Mesendoderm (in vitro differentiated cells): Measurements from ENCODE around the gene CPA2.

Source experiments
- DNase-seq: peaks from one replicate; pipeline ENCODE4 v3.0.0; 2013
- H2AK5ac ChIP-seq: 2 replicates; pipeline ENCODE4 v1.6.1; 2013; ENCODE audit warnings: low read length, inconsistent platforms
- H2BK120ac ChIP-seq: 2 replicates; pipeline ENCODE4 v1.6.1; 2013; ENCODE audit warnings: low read depth, mild to moderate bottlenecking, low read length, moderate library complexity, mixed read lengths
- H2BK15ac ChIP-seq: replicated peaks from 2 replicates; pipeline ENCODE4 v1.6.1; 2013; ENCODE audit warnings: low read depth, mild to moderate bottlenecking, moderate library complexity
- H2BK5ac ChIP-seq: 2 replicates; pipeline ENCODE4 v1.6.1; 2013; ENCODE audit warnings: low read length, inconsistent platforms
- H3K18ac ChIP-seq: 2 replicates; pipeline ENCODE4 v1.6.1; 2013; ENCODE audit warnings: mild to moderate bottlenecking, low read length, mixed read lengths
- H3K23ac ChIP-seq: one replicate; pipeline ENCODE4 v1.6.1; 2013; ENCODE audit warnings: low read length
- H3K27ac ChIP-seq: 2 replicates; pipeline ENCODE4 v1.5.1; 2013; ENCODE audit warnings: low read depth, mild to moderate bottlenecking, inconsistent platforms, low read length, moderate library complexity
- H3K27me3 ChIP-seq: 2 replicates; pipeline ENCODE4 v1.6.1; 2013; ENCODE audit warnings: low read length, control low read depth, mild to moderate bottlenecking, inconsistent platforms; ENCODE audit not compliant: insufficient read depth, poor library complexity
- H3K36me3 ChIP-seq: 2 replicates; pipeline ENCODE4 v1.6.1; 2013; ENCODE audit warnings: low read length, inconsistent platforms; ENCODE audit not compliant: control insufficient read depth, insufficient read depth
- H3K4ac ChIP-seq: one replicate; pipeline ENCODE4 v1.6.1; 2013; ENCODE audit warnings: low read depth, mild to moderate bottlenecking, low read length, moderate library complexity
- H3K4me1 ChIP-seq: 2 replicates; pipeline ENCODE4 v1.6.1; 2013; ENCODE audit warnings: low read depth, low read length, inconsistent platforms; ENCODE audit not compliant: control insufficient read depth
- H3K4me2 ChIP-seq: 2 replicates; pipeline ENCODE4 v1.6.1; 2013; ENCODE audit warnings: low read length
- H3K4me3 ChIP-seq: 2 replicates; pipeline ENCODE4 v1.5.1; 2013; ENCODE audit warnings: mild to moderate bottlenecking, low read length
- H3K56ac ChIP-seq: one replicate; pipeline ENCODE4 v1.6.1; 2013; ENCODE audit warnings: low read length
- H3K79me1 ChIP-seq: 2 replicates; pipeline ENCODE4 v1.6.1; 2013; ENCODE audit warnings: low read length, inconsistent platforms
- H3K79me2 ChIP-seq: 2 replicates; pipeline ENCODE4 v1.6.1; 2013; ENCODE audit warnings: mild to moderate bottlenecking, low read length; ENCODE audit not compliant: control insufficient read depth, insufficient read depth
- H3K9ac ChIP-seq: 2 replicates; pipeline ENCODE4 v1.6.1; 2013; ENCODE audit warnings: low read length, inconsistent platforms
- H4K5ac ChIP-seq: one replicate; pipeline ENCODE4 v1.6.1; 2013; ENCODE audit warnings: low read length
- H4K8ac ChIP-seq: one replicate; pipeline ENCODE4 v1.6.1; 2013; ENCODE audit warnings: low read depth, mild to moderate bottlenecking, control low read depth, low read length, moderate library complexity
- WGBS: extraction: QIAGEN DNeasy Blood & Tissue Kit; methylation state at CpG from one replicate; pipeline ENCODE4 v1.1.7; 2013; ENCODE audit warnings: low lambda C conversion rate, missing lambda C conversion rate; ENCODE audit not compliant: insufficient coverage; ENCODE audit errors: extremely low coverage; 5-methylcytosine and 5-hydroxymethylcytosine counted together

Gene CPA2

DNA sequence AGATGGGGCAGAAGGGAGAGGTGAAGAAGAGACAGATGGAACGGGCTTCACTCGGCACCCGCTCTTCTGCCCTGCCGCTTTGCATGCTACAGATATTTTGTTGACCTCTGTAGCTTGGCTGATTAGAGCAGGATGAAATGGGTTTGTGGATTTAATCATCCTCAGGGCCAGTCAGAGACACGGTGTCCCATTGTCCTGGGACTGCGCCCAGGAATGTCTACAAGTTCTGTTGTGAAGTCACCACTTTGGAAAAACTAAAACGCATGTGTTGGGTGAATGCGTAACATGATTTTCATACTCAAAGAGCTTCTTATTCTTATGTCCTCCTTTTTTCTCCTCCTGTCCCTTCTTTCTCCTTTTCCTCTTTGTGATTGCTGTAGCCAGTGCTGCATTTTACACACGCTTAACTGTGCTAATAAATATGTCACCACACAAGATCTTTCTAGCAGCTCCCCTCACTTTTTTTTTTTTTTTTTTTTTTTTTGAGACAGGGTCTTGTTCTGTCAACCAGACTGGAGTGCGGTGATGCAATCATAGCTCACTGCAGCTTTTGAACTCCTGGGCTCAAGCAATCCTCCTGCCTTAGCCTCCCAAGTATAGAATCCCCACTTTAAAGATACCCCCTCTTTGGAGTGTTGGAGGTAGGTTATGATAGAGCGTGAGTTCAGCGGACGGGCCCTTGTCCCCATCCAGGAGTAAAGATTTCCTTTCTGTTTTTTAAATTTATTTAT lies 29.7 kb downstream of the CPA2 start:
- no peaks in the 10 kb centered on the region for H3K79me2 ChIP-seq
- H2AK5ac ChIP-seq, result no peak overlapping the region
- no peaks in the 10 kb centered on the region for H3K36me3 ChIP-seq
- H3K23ac ChIP-seq, result no peak overlapping the region
- no peak overlapping the region for H3K4me3 ChIP-seq
- H3K27me3 ChIP-seq, result no peaks in the 10 kb centered on the region
- H3K4ac ChIP-seq, result no peak overlapping the region
- no peak overlapping the region for H3K56ac ChIP-seq
- no peaks in the 10 kb centered on the region for H3K79me1 ChIP-seq
- no peak overlapping the region for H3K4me2 ChIP-seq
- H2BK120ac ChIP-seq, result no peak overlapping the region
- WGBS, result no CpG with 5 or more reads among the region's 13 CpGs
- no peak overlapping the region for H3K9ac ChIP-seq
- H3K18ac ChIP-seq, result no peak overlapping the region
- no peak overlapping the region for H4K5ac ChIP-seq
- no peak overlapping the region for H4K8ac ChIP-seq
- H3K27ac ChIP-seq, result no peak overlapping the region
- H2BK5ac ChIP-seq, result no peak overlapping the region
- no peaks in the 10 kb centered on the region for H3K4me1 ChIP-seq
- DNase-seq, result no peak
- no peak overlapping the region for H2BK15ac ChIP-seq

GRCh38 chr7:130297628-130298543 lies 31.2 kb downstream of the CPA2 start:
- no peak overlapping the region for H3K4me3 ChIP-seq
- no peak overlapping the region for H4K5ac ChIP-seq
- no peak overlapping the region for H3K18ac ChIP-seq
- H3K27me3 ChIP-seq, result no peaks in the 10 kb centered on the region
- H3K27ac ChIP-seq, result no peak overlapping the region
- H2AK5ac ChIP-seq, result no peak overlapping the region
- H3K4me1 ChIP-seq, result no peaks in the 10 kb centered on the region
- no peaks in the 10 kb centered on the region for H3K36me3 ChIP-seq
- no CpG with 5 or more reads among the region's 20 CpGs for WGBS
- H3K79me2 ChIP-seq, result no peaks in the 10 kb centered on the region
- H2BK15ac ChIP-seq, result no peak overlapping the region
- H4K8ac ChIP-seq, result no peak overlapping the region
- no peak overlapping the region for H2BK5ac ChIP-seq
- no peak overlapping the region for H2BK120ac ChIP-seq
- no peak overlapping the region for H3K23ac ChIP-seq
- no peak overlapping the region for H3K56ac ChIP-seq
- DNase-seq, result no peak
- H3K4me2 ChIP-seq, result no peak overlapping the region
- H3K79me1 ChIP-seq, result no peaks in the 10 kb centered on the region
- H3K9ac ChIP-seq, result no peak overlapping the region
- no peak overlapping the region for H3K4ac ChIP-seq

GRCh38 chr7:130298544-130299326 lies 32.1 kb downstream of the CPA2 start:
- H2BK5ac ChIP-seq, result no peak overlapping the region
- H2BK120ac ChIP-seq, result no peak overlapping the region
- no CpG with 5 or more reads among the region's 5 CpGs for WGBS
- H3K4me2 ChIP-seq, result no peak overlapping the region
- H3K4ac ChIP-seq, result no peak overlapping the region
- no peaks in the 10 kb centered on the region for H3K36me3 ChIP-seq
- no peaks in the 10 kb centered on the region for H3K4me1 ChIP-seq
- H3K4me3 ChIP-seq, result no peak overlapping the region
- DNase-seq, result no peak
- no peak overlapping the region for H4K8ac ChIP-seq
- no peak overlapping the region for H2BK15ac ChIP-seq
- no peaks in the 10 kb centered on the region for H3K79me1 ChIP-seq
- no peak overlapping the region for H4K5ac ChIP-seq
- H3K56ac ChIP-seq, result no peak overlapping the region
- H3K27me3 ChIP-seq, result no peaks in the 10 kb centered on the region
- no peaks in the 10 kb centered on the region for H3K79me2 ChIP-seq
- H3K23ac ChIP-seq, result no peak overlapping the region
- no peak overlapping the region for H3K9ac ChIP-seq
- H3K18ac ChIP-seq, result no peak overlapping the region
- H2AK5ac ChIP-seq, result no peak overlapping the region
- no peak overlapping the region for H3K27ac ChIP-seq

- Histone ChIP-seq H3K79me2 (no peaks in the 10 kb centered on the region), H3K4me2 (no peak overlapping the region), H4K5ac (no peak overlapping the region), H3K4ac (no peak overlapping the region), H3K9ac (no peak overlapping the region), H3K23ac (no peak overlapping the region), H3K18ac (no peak overlapping the region), H3K4me1 (no peaks in the 10 kb centered on the region), H4K8ac (no peak overlapping the region), H2AK5ac (no peak overlapping the region), H3K79me1 (no peaks in the 10 kb centered on the region), H2BK120ac (no peak overlapping the region), H3K36me3 (no peaks in the 10 kb centered on the region), H2BK5ac (no peak overlapping the region), H3K56ac (no peak overlapping the region), H3K27me3 (no peaks in the 10 kb centered on the region), H2BK15ac (no peak overlapping the region), H3K27ac (no peak overlapping the region), H3K4me3 (no peak overlapping the region)
- DNase-seq, result no peak
- whole genome bisulfite sequencing, result no CpG with 5 or more reads among the region's 7 CpGs
Measured at GRCh38 chr7:130299866-130300265, 33.2 kb downstream of the CPA2 start.

- H3K9ac ChIP-seq, result no peak overlapping the region
- no peak overlapping the region for H2BK15ac ChIP-seq
- no peak overlapping the region for H2BK120ac ChIP-seq
- H3K27me3 ChIP-seq, result no peaks in the 10 kb centered on the region
- no peak overlapping the region for H3K18ac ChIP-seq
- no peaks in the 10 kb centered on the region for H3K79me2 ChIP-seq
- H2AK5ac ChIP-seq, result no peak overlapping the region
- H3K4ac ChIP-seq, result no peak overlapping the region
- no peak overlapping the region for H3K4me2 ChIP-seq
- no peaks in the 10 kb centered on the region for H3K4me1 ChIP-seq
- no peak overlapping the region for H4K5ac ChIP-seq
- H3K79me1 ChIP-seq, result no peaks in the 10 kb centered on the region
- H3K56ac ChIP-seq, result no peak overlapping the region
- H2BK5ac ChIP-seq, result no peak overlapping the region
- no peak overlapping the region for H3K23ac ChIP-seq
- no peaks in the 10 kb centered on the region for H3K36me3 ChIP-seq
- no peak overlapping the region for H3K27ac ChIP-seq
- DNase-seq, result no peak
- no peak overlapping the region for H3K4me3 ChIP-seq
- WGBS, result no CpG with 5 or more reads among the region's 8 CpGs
- no peak overlapping the region for H4K8ac ChIP-seq
Measured at GRCh38 chr7:130301501-130302020, 34.9 kb downstream of the CPA2 start.
